IPS DF 19.7 (cell line): ENCODE data around the gene PCDH15.

Experiments
- DNase-seq: peaks from one replicate; pipeline ENCODE4 v3.0.0-alpha.2; 2013; ENCODE audit warnings: low read depth, low spot score

Gene PCDH15

GRCh38 chr10:54130394-54130793, 670.6 kb downstream of the PCDH15 start:
- DNase-seq, result no peak

- no peak for DNase-seq
These were observed 675.8 kb downstream of the PCDH15 start for GRCh38 chr10:54125098-54125747.

DNA sequence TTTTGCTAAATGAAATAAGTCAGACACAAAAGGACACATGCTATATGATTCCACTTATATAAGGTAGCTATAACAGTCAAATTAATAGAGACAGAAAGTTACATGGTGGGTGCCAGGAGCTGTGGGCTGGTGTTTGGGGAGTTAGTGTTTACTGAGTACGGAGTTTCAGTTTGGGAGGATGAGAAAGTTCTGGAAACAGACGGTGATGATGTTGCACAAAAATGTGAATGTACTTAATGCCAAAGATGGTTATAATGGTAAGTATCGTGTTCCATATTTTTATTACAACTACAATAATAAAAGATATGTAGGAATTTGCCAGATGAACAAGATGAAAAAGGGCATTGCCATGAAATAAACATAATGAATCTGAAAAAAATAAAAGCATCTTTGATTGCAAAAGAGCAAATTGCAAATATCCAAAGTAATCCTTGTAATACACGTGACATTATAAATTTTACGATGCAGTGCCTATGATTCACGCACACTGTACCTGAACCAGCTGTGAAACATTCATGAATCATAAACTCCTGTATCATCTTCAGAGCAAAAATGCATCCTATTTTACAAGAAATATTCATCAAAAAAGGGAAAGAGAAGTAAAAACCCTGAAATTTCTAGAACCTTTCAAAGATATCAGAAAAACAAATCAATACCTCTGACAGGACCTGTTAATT, 676.7 kb downstream of the PCDH15 start:
- DNase-seq, result no peak

DNA sequence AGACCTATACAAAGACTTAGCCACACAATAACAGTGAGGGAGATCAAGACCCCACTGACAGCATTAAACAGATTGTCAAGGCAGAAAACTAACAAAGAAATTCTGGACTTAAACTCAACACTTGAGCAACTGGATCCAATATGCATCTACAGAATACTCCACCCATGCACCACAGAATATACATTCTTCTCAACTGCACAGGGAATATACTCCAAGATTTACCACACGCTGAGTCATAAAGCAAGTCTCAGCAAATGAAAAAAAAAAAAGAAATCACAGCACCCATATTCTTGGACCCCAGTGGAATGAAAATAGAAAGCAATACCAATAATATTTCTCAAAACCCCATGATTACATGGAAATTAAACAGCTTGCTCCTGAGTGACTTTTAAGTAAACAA, 680.2 kb downstream of the PCDH15 start:
- DNase-seq, result no peak

DNA sequence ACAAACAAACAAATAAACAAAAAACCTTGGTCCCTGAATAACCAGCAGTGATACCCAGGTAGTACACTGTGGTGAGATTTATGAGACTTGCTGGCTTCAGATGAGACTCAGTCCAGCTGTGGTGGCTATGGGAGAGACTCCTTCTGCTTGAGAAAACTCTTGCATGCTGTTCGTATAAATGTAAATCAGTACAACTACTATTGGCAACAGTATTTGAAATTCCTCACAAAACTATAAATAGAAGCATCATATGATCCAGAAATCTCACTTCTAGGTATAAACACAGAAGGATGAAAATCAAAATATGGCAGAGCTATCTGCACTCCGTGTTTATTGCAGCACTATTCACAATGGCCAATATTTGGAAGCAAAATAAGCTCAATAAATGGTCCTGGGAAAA, 692.1 kb downstream of the PCDH15 start:
- DNase-seq, result no peak

DNA sequence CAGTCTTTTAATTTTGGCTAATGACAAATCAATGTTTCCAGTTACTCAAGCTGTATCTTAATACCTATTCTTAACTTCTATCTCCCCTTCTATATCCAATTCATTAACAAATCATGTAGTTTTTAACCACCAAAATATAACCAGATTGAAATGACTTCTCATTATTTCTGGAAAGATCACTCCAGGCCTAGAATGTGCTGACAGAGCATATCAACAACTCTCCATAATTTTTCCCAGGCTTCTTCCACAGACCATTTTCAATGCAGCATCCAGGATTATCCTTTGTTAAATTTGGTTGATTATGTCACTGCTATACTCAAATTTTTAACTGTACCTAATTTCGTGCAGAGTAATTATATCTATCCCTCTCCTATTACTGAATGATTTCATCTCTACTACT, 704.1 kb downstream of the PCDH15 start:
- DNase-seq, result no peak

DNA sequence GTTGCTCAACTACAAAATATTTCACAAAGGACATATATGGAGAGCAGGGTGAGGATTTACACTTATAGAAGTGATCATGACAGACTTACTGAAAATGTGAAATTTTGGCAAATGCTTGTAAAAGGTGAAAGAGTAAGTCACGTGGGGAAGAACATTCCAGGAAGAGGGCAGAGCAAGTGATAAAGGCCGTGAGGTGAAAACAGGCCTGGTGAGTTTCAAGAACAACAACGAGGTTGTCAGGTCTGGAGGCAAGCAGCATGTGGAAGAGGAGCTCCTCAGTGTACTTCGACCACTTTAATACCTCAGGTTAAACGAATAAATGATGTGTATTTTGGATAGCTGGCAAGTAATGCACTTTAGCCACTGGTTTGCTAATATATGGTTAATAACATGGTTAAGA, 706.7 kb downstream of the PCDH15 start:
- DNase-seq, result no peak

GRCh38 chr10:54091237-54091636, 709.8 kb downstream of the PCDH15 start:
- no peak for DNase-seq

GRCh38 chr10:54081950-54082349, 719.1 kb downstream of the PCDH15 start:
- DNase-seq, result no peak

DNA sequence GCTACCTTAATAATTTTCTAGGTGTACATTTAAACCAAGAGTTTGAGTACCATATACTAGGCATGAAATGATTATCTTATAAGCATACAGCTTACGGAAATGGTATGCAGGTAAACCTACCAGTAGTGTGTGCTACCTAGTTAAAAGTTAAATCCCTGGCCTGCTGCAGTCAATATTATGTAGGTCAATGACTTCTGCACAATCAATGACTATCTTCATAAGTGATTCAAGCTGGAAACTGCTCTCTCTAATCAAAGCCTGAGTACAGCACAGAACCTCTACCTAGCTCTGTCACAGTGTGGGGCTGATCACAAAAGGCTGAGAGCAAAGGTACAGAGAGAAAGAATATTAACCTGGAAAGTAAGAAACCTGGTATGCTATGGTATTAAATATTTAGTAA, 733.7 kb downstream of the PCDH15 start:
- no peak for DNase-seq

DNA sequence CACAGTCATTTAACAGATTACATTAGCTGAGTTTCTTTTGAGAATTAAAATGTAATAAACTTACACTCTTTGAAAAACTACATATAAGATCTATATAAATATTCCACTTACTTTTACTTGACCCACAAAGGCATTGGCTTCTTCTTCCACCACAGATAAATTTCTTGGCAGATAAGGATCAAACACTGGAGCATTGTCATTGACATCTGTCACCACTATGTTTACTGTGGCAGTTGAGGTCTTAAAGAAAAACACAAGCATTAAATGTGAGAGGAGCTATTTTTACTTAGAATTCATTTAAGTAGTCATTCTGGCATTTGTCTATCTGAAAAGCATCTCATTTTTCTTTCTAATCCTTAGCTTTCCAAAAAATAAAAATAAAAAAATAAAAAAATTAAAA, 734.4 kb downstream of the PCDH15 start:
- no peak for DNase-seq

DNA sequence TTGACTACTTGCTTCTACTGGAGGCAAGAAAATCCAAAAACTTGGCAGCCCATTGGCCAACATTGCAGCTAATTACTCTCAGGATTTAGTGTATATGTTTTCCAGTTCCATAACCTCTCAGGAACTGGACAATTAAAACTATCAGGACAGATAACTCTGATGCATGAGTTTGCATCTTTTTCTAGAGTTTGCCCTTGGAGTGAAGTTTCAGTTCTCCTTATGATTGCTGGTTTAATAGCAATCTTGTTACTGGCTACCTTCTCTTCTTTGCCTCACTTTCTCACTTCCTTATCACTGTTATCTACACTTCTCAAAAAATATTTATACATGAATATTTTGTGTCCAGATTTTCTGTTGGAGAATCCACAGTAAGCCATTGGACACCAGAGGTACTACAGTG, 735.9 kb downstream of the PCDH15 start:
- no peak for DNase-seq

DNA sequence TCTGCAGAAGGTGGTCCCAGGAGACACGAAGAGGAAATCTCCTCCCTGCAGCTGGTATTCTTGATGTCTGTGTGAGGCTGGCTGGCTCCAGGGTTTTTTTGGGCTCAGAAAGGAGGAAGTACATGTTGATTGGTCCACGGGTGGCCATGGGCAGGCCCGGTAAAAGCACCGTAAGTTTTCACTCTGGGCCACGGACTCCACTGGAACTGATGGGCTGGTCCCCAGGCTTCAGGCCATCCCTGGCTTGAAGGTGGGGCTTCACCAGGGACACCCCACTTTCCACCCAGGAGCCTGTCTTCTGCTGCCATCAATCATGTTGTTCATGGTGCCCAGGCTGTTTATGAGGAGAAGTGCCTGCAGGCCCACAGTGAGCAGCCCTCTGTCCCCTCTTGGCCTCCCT, 736.8 kb downstream of the PCDH15 start:
- no peak for DNase-seq

DNA sequence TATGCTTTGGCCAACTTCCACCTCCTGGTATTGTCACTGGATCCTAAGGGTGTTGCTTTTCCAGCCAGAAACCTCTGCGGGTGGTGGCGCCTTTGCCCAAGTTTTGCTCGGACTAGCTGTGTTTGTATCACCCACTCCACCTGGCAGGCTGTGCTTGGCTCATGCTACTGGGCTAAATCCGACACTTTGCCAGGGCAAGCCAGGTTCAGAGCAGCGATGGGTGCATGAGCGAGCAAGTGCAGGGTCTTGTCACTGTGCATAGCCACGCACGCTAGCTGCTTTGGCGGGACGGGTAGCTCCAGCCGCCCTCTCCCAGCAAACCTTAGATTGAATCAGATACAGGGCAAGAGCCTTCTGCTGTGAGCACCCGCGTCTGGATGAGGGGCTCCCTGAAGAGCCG, 737.5 kb downstream of the PCDH15 start:
- no peak for DNase-seq

DNA sequence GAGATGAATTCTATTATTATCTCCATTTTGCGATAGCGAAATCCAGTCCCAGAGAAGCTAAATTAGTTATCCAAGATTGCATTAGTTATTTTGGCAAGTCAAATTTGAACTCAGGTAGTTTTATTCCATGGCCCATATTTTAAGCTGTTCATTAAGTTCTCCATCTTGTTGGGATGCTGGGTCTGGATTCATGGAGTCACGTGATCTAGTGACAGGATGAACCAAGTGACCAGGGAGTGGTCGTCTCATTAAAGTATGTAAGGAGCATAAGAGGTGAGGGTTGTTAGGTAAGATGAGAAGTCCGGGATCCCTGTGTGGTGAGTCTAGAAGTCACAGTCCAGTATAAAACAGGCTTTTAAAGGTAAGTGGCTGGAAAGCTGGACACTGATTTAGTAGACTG, 740.5 kb downstream of the PCDH15 start:
- no peak for DNase-seq

GRCh38 chr10:54057357-54057756, 743.7 kb downstream of the PCDH15 start:
- no peak for DNase-seq

GRCh38 chr10:54026340-54026739, 774.7 kb downstream of the PCDH15 start:
- DNase-seq, result no peak

DNA sequence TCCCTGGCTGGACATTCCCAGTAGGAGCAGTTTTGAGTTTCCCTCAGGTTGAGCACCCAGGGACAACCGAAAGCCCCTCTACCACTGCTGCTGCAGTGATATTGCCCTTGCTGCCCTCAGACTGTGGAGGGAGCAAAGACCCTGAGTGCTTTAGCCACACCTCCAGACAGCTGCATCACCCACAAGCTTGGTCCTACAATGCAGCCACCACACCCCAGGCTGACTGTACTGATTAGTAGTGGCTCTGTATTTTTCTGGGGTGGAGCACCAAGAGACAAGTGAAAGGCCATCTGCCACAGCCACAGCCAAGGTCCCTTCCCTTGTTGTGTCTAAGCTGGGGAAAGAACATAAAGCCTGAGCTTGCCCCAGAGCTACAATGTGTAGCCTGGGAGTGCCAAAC, 789.9 kb downstream of the PCDH15 start:
- DNase-seq, result no peak

DNA sequence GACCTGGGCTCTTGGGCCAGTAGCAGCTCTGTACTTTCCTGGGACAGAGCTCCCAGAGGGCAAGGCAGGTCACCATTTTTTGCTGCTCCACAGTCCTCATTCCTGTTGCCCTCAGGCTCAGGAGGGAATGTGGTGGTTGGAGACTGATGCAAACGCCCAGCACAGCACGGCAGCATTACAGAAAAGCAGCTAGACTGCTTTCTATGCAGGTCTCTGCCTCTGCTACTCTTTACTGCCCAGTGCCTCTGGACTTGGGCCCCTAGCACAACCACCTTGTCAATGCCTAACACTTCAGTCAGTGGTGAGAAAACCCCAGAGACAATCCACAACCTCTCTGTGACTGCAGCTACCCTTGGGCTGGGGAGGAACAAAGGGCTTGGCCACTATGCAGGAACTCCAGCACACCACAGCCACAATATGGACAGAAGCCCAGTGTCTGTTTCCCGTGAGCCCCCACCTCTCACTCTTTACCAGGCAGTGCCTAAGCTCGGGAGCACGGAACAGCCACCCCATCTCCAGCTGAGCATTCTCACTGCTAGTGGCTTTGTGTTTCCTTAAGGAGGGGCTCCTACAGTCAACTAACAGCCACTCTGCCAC, 790.6 kb downstream of the PCDH15 start:
- no peak for DNase-seq

- DNase-seq, result no peak
These were observed 791.4 kb downstream of the PCDH15 start for GRCh38 chr10:54009672-54010071.

GRCh38 chr10:54002077-54002476, 799.0 kb downstream of the PCDH15 start:
- no peak for DNase-seq

DNA sequence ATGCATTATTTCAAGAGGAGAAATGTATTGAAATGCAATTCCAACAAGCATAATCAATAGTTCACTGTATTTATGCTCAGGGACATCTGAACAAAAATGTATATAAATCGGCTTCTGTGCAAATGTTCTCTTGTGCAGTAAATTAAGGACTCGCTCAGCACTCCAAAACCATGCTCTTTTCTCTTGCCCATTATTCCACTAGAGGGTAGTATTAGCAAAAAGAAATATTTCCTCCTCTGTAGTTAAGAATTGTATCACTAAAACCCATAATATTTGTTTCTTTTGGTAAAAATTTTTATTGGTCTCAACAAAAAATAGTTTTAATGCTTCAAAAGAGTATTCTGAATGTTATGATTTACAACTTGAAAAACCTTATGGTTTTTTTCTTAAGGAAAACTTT, 803.1 kb downstream of the PCDH15 start:
- no peak for DNase-seq

DNA sequence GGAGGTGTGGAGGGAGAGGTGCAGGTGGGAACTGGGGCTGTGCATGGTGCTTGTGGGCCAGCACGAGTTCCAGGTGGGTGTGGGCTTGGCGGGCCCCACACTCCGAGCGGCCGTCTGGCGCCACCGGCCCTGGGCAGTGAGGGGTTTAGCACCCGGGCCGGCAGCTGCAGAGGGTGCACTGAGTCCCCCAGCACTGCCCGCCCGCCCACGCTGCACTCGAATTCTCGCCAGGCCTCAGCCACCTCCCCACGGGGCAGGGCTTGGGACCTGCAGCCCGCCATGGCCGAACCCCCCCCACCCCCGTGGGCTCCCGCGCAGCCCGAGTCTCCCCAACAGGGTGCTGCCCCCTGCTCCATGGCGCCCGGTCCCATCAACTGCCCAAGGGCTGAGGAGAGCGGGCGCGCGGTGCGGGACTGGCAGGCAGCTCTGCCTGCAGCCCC, 810.2 kb downstream of the PCDH15 start:
- DNase-seq, result no peak
